IMR-90 (cell line): Measurements from ENCODE around the gene TCHH. TPM values are rescaled to one million over a fixed set of nuclear protein-coding genes. Genes with fewer than 3 reads are reported as not detected.

Source experiments
- ATAC-seq: fragments of 200-7000 bp; cut with Tn5 transposase; 2 replicates; pipeline ENCODE4 v1.9.1; 2020; ENCODE audit warnings: low read depth, mild to moderate bottlenecking, moderate library complexity
- BruUV-seq: library from RNA; stranded (reverse); fragments of 400-500 nt; replicated peaks from 2 replicates; lab custom pipeline; 2021; lab: Mats Ljungman, UMichigan
- CTCF ChIA-PET: fragments of 300-600 bp; formaldehyde crosslinking; extraction: SDS; loops from one replicate; lab custom pipeline; 2021; ENCODE audit warnings: antibody characterized with exemption; lab: Yijun Ruan, JAX
- POLR2A ChIA-PET: fragments of 300-600 bp; sonication (Branson Sonifier 250); formaldehyde crosslinking; loops from one replicate; lab custom pipeline; 2022; ENCODE audit warnings: antibody characterized with exemption; ENCODE audit not compliant: unreplicated experiment; lab: Charles Lee
- DNase-seq: peaks from one replicate; pipeline ENCODE4 v3.0.0; 2013
- H2AFZ ChIP-seq: replicated peaks from 2 replicates; pipeline ENCODE3; 2013; ENCODE audit warnings: low read length, mild to moderate bottlenecking; ENCODE audit not compliant: poor library complexity
- H2AK5ac ChIP-seq: 2 replicates; pipeline ENCODE4 v1.6.1; 2013; ENCODE audit warnings: low read depth, low read length, inconsistent platforms
- H2AK9ac ChIP-seq: replicated peaks from 2 replicates; pipeline ENCODE3; 2013; ENCODE audit warnings: mild to moderate bottlenecking, low read depth, low read length, moderate library complexity; ENCODE audit not compliant: poor library complexity
- H2BK120ac ChIP-seq: 2 replicates; pipeline ENCODE4 v1.6.1; 2013; ENCODE audit warnings: low read depth, low read length, inconsistent platforms
- H2BK15ac ChIP-seq: 3 replicates; pipeline ENCODE4 v1.6.1; 2013; ENCODE audit warnings: low read depth, low read length, inconsistent platforms
- H2BK20ac ChIP-seq: 2 replicates; pipeline ENCODE4 v1.6.1; 2013; ENCODE audit warnings: low read depth, mild to moderate bottlenecking, inconsistent platforms, low read length, moderate library complexity
- H2BK5ac ChIP-seq: 2 replicates; pipeline ENCODE4 v1.6.1; 2013; ENCODE audit warnings: mild to moderate bottlenecking, low read depth, low read length, inconsistent platforms; ENCODE audit not compliant: poor library complexity, severe bottlenecking
- H3K14ac ChIP-seq: replicated peaks from 2 replicates; pipeline ENCODE4 v1.6.1; 2013; ENCODE audit warnings: low read depth, low read length, inconsistent platforms
- H3K18ac ChIP-seq: 2 replicates; pipeline ENCODE4 v1.6.1; 2013; ENCODE audit warnings: low read depth, low read length, control low read depth
- H3K23ac ChIP-seq: 2 replicates; pipeline ENCODE4 v1.6.1; 2013; ENCODE audit warnings: low read depth, low read length, inconsistent platforms
- H3K27ac ChIP-seq: 2 replicates; pipeline ENCODE4 v1.5.1; 2013; ENCODE audit warnings: mild to moderate bottlenecking, control low read depth, low read length; ENCODE audit not compliant: insufficient read depth
- H3K27me3 ChIP-seq: 2 replicates; pipeline ENCODE4 v1.6.1; 2013; ENCODE audit warnings: low read length; ENCODE audit not compliant: control insufficient read depth, insufficient read depth
- H3K36me3 ChIP-seq: 2 replicates; pipeline ENCODE4 v1.6.1; 2013; ENCODE audit warnings: low read length, mixed read lengths; ENCODE audit not compliant: control insufficient read depth, insufficient read depth
- H3K4ac ChIP-seq: 2 replicates; pipeline ENCODE4 v1.6.1; 2013; ENCODE audit warnings: low read depth, low read length, inconsistent platforms
- H3K4me1 ChIP-seq: 2 replicates; pipeline ENCODE4 v1.6.1; 2013; ENCODE audit warnings: low read length, mixed read lengths; ENCODE audit not compliant: control insufficient read depth, insufficient read depth
- H3K4me2 ChIP-seq: 2 replicates; pipeline ENCODE4 v1.6.1; 2013; ENCODE audit warnings: low read depth, mild to moderate bottlenecking, control low read depth, low read length, moderate library complexity
- H3K4me3 ChIP-seq: 2 replicates; pipeline ENCODE4 v1.5.1; 2013; ENCODE audit warnings: low read depth, mild to moderate bottlenecking, control low read depth, low read length, moderate library complexity; ENCODE audit not compliant: insufficient read depth
- H3K56ac ChIP-seq: 2 replicates; pipeline ENCODE4 v1.6.1; 2013; ENCODE audit warnings: low read length, inconsistent platforms; ENCODE audit not compliant: insufficient read depth; ENCODE audit errors: extremely low read depth
- H3K79me1 ChIP-seq, 2 experiments: 2 replicates each; pipeline ENCODE4 v1.6.1; 2013; ENCODE audit warnings: low read length in 2 of 2, inconsistent platforms in 1 of 2, low read depth in 1 of 2
- H3K9ac ChIP-seq: 2 replicates; pipeline ENCODE4 v1.6.1; 2013; ENCODE audit warnings: low read depth, low read length, control low read depth
- H3K9me1 ChIP-seq: 2 replicates; pipeline ENCODE4 v1.6.1; 2013; ENCODE audit warnings: low read length, inconsistent platforms; ENCODE audit not compliant: insufficient read depth
- H3K9me3 ChIP-seq: 2 replicates; pipeline ENCODE4 v1.6.1; 2013; ENCODE audit warnings: low read length; ENCODE audit not compliant: control insufficient read depth, insufficient read depth
- H4K20me1 ChIP-seq: 2 replicates; pipeline ENCODE4 v1.6.1; 2013; ENCODE audit warnings: low read length, inconsistent platforms; ENCODE audit not compliant: insufficient read depth
- H4K5ac ChIP-seq: 2 replicates; pipeline ENCODE4 v1.6.1; 2013; ENCODE audit warnings: mild to moderate bottlenecking, low read depth, low read length, control low read depth
- H4K8ac ChIP-seq, 2 experiments: 2 replicates each; pipeline ENCODE4 v1.6.1; 2013; ENCODE audit warnings: low read depth in 2 of 2, low read length in 2 of 2, control low read depth in 1 of 2, inconsistent platforms in 1 of 2
- H4K91ac ChIP-seq: 2 replicates; pipeline ENCODE4 v1.6.1; 2013; ENCODE audit warnings: low read depth, low read length, inconsistent platforms; ENCODE audit not compliant: insufficient read depth
- BHLHE40 ChIP-seq: fragments of 150-350 bp; IDR thresholded peaks from 2 replicates; pipeline ENCODE4 v1.6.1; 2016; ENCODE audit warnings: mild to moderate bottlenecking, low read depth, low read length
- CEBPB ChIP-seq: IDR thresholded peaks from 2 replicates; pipeline ENCODE4 v1.6.1; 2012; ENCODE audit warnings: low read depth, low read length, improper control_type of control experiment
- CHD1 ChIP-seq: IDR thresholded peaks from 2 replicates; pipeline ENCODE4 v1.6.1; 2012; ENCODE audit warnings: low read depth, low read length, improper control_type of control experiment
- ELK1 ChIP-seq: fragments of 150-350 bp; IDR thresholded peaks from 2 replicates; pipeline ENCODE4 v1.6.1; 2016; ENCODE audit warnings: low read depth, mild to moderate bottlenecking, low read length, moderate library complexity, borderline replicate concordance
- FOS ChIP-seq: fragments of 150-350 bp; IDR thresholded peaks from 2 replicates; pipeline ENCODE4 v1.6.1; 2016; ENCODE audit warnings: low read depth, low read length
- MAFK ChIP-seq: IDR thresholded peaks from 2 replicates; pipeline ENCODE4 v1.6.1; 2012; ENCODE audit warnings: low read depth, low read length, improper control_type of control experiment
- MAZ ChIP-seq: IDR thresholded peaks from 2 replicates; pipeline ENCODE4 v1.6.1; 2012; ENCODE audit warnings: low read depth, mild to moderate bottlenecking, low read length, improper control_type of control experiment, moderate library complexity, borderline replicate concordance
- MXI1 ChIP-seq: IDR thresholded peaks from 2 replicates; pipeline ENCODE4 v1.6.1; 2012; ENCODE audit warnings: low read depth, mild to moderate bottlenecking, low read length, moderate library complexity, borderline replicate concordance
- NFE2L2 ChIP-seq: fragments of 150-350 bp; IDR thresholded peaks from 2 replicates; pipeline ENCODE4 v1.6.1; 2016; ENCODE audit warnings: low read depth, mild to moderate bottlenecking, low read length
- POLR2A ChIP-seq: IDR thresholded peaks from 2 replicates; pipeline ENCODE4 v1.6.1; 2012; ENCODE audit warnings: mild to moderate bottlenecking, low read depth, low read length
- RCOR1 ChIP-seq: IDR thresholded peaks from 2 replicates; pipeline ENCODE4 v1.6.1; 2012; ENCODE audit warnings: mild to moderate bottlenecking, low read length, improper control_type of control experiment; ENCODE audit not compliant: insufficient replicate concordance
- RFX5 ChIP-seq: IDR thresholded peaks from 2 replicates; pipeline ENCODE4 v1.8.0; 2012; ENCODE audit warnings: low read depth, mild to moderate bottlenecking, low read length, moderate library complexity
- SMC3 ChIP-seq: fragments of 150-350 bp; IDR thresholded peaks from 2 replicates; pipeline ENCODE4 v1.6.1; 2016; ENCODE audit warnings: low read depth, mild to moderate bottlenecking, antibody characterized with exemption, low read length, moderate library complexity
- WGBS, 2 experiments: methylation state at CpG; one replicate each; pipeline versions ENCODE4 v1.1.5 to v1.1.7; 2013; ENCODE audit warnings: missing lambda C conversion rate in 2 of 2; ENCODE audit not compliant: insufficient read length in 1 of 2; ENCODE audit errors: extremely low coverage in 2 of 2; 5-methylcytosine and 5-hydroxymethylcytosine counted together
- dilution Hi-C: fragments of 300-500 bp; cut with HindIII; formaldehyde crosslinking; loops from one replicate; pipeline ENCODE4 v1.14.3; 2018; ENCODE audit warnings: low sequenced_read_pairs; ENCODE audit not compliant: unreplicated experiment
- in situ Hi-C: fragments of 300-500 bp; cut with MboI; formaldehyde crosslinking; loops from 3 replicates; pipeline ENCODE4 v1.14.3; 2019; ENCODE audit warnings: low sequenced_read_pairs, inconsistent platforms, mixed read lengths
- intact Hi-C: fragments of 100-400 bp; cut with micrococcal nuclease; formaldehyde crosslinking; loops from 2 replicates; pipeline ENCODE4 v1.10.0; 2022
- polyA plus RNA-seq, 3 experiments: library from polyadenylated mRNA; depleted of rRNA; stranded (reverse); fragments of >200 nt; gene quantifications; 2 replicates each; pipeline ENCODE4 v1.2.3, GENCODE V29; 2012; ENCODE audit warnings: low replicate concordance in 1 of 3
- total RNA-seq: library from RNA; depleted of rRNA; stranded (reverse); fragments of >200 nt; gene quantifications from 2 replicates; pipeline ENCODE4 v1.2.3, GENCODE V29; 2012

Gene TCHH
- total and polyA plus RNA-seq, 2 of the 4 experiments (the other 2 are of a cell fraction): not detected

GRCh38 chr1:152125834-152126443, 10.7 kb upstream of the TCHH start:
- Histone ChIP-seq H3K27me3 (0 out of 2 replicates have a peak, but pooled peaks cover 2% of the 10 kb centered on the region), H2BK20ac (no peak overlapping the region), H3K14ac (no peak overlapping the region), H3K4me3 (no peak overlapping the region), H3K18ac (no peak overlapping the region), H4K20me1 (no peaks in the 10 kb centered on the region), H2BK5ac (no peak overlapping the region), H2AFZ (no peak overlapping the region), H3K4me2 (no peak overlapping the region), H3K4ac (no peak overlapping the region), H3K36me3 (no peaks in the 10 kb centered on the region), H3K79me1 (no peaks in the 10 kb centered on the region), H4K8ac (no peak overlapping the region), H3K4me1 (no peaks in the 10 kb centered on the region), H3K23ac (no peak overlapping the region), H3K9me1 (no peaks in the 10 kb centered on the region), H2AK9ac (no peak overlapping the region), H2AK5ac (no peak overlapping the region), H4K91ac (no peak overlapping the region), H3K56ac (no peak overlapping the region), H2BK15ac (no peak overlapping the region), H4K5ac (no peak overlapping the region), H3K9me3 (no peaks in the 10 kb centered on the region), H3K9ac (no peak overlapping the region), H3K27ac (no peak overlapping the region), H2BK120ac (no peak overlapping the region)
- in situ Hi-C loops (no loop called here), intact Hi-C loops (no loop called here), dilution Hi-C loops (no loop called here)
- ChIA-PET POLR2A (no interaction called here), CTCF (no interaction called here)
- DNase-seq (no peak), ATAC-seq (no peak)
- TF ChIP-seq MAZ: no peak
- no peak for TF ChIP-seq SMC3
- no peak for TF ChIP-seq NFE2L2
- TF ChIP-seq POLR2A: no peak
- no peak for TF ChIP-seq CHD1
- no peak for TF ChIP-seq RFX5
- no peak for TF ChIP-seq CEBPB
- TF ChIP-seq BHLHE40: no peak
- no peak for TF ChIP-seq MAFK
- no peak for TF ChIP-seq ELK1
- TF ChIP-seq MXI1: no peak
- no peak for TF ChIP-seq FOS
- no peak for TF ChIP-seq RCOR1
- BruUV-seq: no TSS peak
- no CpG with 5 or more reads among the region's 6 CpGs for WGBS, 2 experiments
